Duodenal mucosa (tissue), 2 donors: ENCODE results near the gene NCLN.
"Not testable (repeated sequence)": the region's sequence is repeated elsewhere in the genome, so short reads cannot be mapped to it uniquely, and the experiment has no call there.

Experiments used
- H3K27ac ChIP-seq: one replicate; pipeline ENCODE4 v1.7.0; 2013; ENCODE audit warnings: low read depth, low read length
- H3K27me3 ChIP-seq, 2 donors: one replicate each; pipeline ENCODE4 v1.7.0; 2013; ENCODE audit warnings: low read length in 2 of 2, control low read depth in 1 of 2; ENCODE audit not compliant: insufficient read depth in 2 of 2, control insufficient read depth in 1 of 2
- H3K36me3 ChIP-seq, 2 donors: one replicate each; pipeline ENCODE4 v1.7.0; 2013; ENCODE audit warnings: low read length in 2 of 2, control low read depth in 1 of 2; ENCODE audit not compliant: insufficient read depth in 2 of 2, control insufficient read depth in 1 of 2
- H3K4me1 ChIP-seq, 2 donors: one replicate each; pipeline ENCODE4 v1.7.0; 2013; ENCODE audit warnings: low read length in 2 of 2, control low read depth in 1 of 2; ENCODE audit not compliant: insufficient read depth in 2 of 2, control insufficient read depth in 1 of 2
- H3K4me3 ChIP-seq, 2 donors: one replicate each; pipeline ENCODE4 v1.7.0; 2013; ENCODE audit warnings: low read length in 2 of 2, low read depth in 1 of 2
- H3K9ac ChIP-seq, 2 donors: one replicate each; pipeline ENCODE4 v1.7.0; 2013; ENCODE audit warnings: low read length in 2 of 2, low read depth in 1 of 2
- H3K9me3 ChIP-seq, 2 donors: one replicate each; pipeline ENCODE4 v1.7.0; 2013; ENCODE audit warnings: low read length in 2 of 2, control low read depth in 1 of 2; ENCODE audit not compliant: control insufficient read depth in 1 of 2

NCLN gene

DNA sequence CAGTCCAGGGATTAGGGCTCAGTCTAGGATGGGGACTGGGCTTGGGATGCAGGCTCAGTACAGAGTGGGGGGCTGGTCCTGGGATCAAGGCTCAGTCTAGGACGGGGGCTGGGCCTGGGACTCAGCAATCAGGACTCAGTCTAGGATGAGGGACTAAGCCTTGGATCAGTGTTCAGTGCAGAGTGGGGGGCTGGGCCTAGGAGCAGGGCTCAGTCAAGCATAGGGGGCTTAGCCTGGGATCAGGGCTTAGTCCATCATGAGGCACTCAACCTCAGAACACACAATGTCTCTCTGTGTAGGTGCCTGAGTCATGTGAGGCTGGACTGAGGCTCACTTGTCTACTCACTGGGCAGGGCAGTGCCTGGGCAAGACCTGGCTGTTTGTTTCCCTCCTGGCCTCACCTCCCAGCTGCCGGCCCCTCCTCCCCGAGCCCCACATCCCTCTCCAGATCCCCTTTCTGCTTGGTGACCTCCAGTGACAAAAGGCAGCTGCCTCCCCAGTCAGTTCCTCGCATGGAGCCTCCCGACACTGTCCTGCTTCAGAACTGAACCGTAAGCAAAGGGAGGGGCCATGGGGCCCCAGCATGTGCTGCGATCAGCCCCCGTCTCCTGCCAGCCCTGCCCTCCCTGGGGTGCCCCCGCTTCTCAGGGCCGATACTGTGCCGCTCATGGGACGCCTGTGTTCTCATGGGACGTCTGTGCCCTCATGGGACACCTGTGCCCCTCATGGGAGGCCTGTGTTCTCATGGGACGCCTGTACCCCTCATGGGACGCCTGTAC lies 13.6 kb upstream of the NCLN start:
- H3K4me1 ChIP-seq, result peaks cover 11 to 12% of the 10 kb centered on the region in 2 donors
- H3K27ac ChIP-seq, result no peak overlapping the region
- H3K9ac ChIP-seq, result no peak overlapping the region
- no peak overlapping the region for H3K4me3 ChIP-seq
- H3K36me3 ChIP-seq, result no peaks in the 10 kb centered on the region
- H3K9me3 ChIP-seq, result no peaks in the 10 kb centered on the region
- H3K27me3 ChIP-seq, result no peaks in the 10 kb centered on the region

DNA sequence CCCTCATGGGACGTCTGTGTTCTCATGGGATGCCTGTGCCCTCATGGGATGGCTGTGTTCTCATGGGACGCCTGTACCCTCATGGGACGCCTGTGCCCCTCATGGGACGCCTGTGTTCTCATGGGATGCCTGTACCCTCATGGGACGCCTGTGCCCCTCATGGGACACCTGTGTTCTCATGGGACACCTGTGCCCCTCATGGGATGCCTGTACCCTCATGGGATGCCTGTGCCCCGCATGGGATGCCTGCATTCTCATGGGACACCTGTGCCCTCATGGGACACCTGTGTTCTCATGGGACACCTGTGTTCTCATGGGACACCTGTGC lies 13.1 kb upstream of the NCLN start:
- not testable (repeated sequence) for H3K9ac ChIP-seq, H3K27me3 ChIP-seq, H3K27ac ChIP-seq, H3K4me3 ChIP-seq, H3K36me3 ChIP-seq, H3K9me3 ChIP-seq
- peaks cover 16% of the 10 kb centered on the region in 2 donors for H3K4me1 ChIP-seq

DNA sequence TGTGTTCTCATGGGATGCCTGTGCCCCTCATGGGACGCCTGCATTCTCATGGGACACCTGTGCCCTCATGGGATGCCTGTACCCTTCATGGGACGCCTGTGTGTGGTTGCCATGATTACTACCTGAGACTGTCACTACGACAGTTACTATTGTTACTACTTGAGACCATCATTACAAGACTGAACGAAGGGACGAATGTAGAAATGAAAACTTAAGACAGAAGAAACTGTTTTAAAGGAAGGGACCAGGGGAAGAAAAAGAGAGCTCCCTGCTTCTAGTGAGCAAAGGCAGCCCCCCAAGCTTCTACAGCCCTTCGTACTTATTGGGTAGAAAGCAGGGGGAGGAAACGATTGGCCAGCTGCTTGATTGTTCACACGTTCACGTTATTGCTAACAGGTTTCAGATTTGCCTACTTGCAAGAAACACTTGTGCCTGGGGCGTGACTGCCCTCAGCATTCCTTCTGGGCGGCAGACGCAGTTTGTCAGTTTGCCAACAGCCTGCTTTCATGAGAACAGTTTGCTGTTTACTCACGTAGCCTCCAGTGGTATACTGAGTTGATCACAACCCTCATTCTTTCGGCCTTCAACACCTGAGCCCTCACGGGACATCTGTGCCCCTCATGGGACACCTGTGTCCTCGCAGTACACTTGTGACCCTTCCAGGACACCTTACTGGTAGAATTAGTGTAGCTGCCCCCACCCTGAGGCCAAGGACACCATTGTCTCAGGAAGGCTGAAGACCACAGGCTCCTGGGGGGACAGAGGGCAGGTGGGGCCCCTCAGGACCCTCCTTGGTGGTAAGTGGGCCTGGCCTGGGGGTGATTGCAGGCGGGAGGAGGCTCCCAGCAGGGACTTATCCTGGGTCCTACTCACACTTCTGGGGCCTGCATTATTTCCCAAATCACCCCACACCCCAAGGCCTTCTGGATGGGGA lies 9.7 kb upstream of the NCLN start:
- H3K4me1 ChIP-seq, result peaks cover 16% of the 10 kb centered on the region in 2 donors
- no peaks in the 10 kb centered on the region for H3K36me3 ChIP-seq
- no peaks in the 10 kb centered on the region for H3K27me3 ChIP-seq
- no peak overlapping the region for H3K4me3 ChIP-seq
- peak overlapping the region; percentile 12 to 48 for H3K9ac ChIP-seq
- H3K27ac ChIP-seq, result peak overlapping the region; percentile 46
- H3K9me3 ChIP-seq, result no peaks in the 10 kb centered on the region

DNA sequence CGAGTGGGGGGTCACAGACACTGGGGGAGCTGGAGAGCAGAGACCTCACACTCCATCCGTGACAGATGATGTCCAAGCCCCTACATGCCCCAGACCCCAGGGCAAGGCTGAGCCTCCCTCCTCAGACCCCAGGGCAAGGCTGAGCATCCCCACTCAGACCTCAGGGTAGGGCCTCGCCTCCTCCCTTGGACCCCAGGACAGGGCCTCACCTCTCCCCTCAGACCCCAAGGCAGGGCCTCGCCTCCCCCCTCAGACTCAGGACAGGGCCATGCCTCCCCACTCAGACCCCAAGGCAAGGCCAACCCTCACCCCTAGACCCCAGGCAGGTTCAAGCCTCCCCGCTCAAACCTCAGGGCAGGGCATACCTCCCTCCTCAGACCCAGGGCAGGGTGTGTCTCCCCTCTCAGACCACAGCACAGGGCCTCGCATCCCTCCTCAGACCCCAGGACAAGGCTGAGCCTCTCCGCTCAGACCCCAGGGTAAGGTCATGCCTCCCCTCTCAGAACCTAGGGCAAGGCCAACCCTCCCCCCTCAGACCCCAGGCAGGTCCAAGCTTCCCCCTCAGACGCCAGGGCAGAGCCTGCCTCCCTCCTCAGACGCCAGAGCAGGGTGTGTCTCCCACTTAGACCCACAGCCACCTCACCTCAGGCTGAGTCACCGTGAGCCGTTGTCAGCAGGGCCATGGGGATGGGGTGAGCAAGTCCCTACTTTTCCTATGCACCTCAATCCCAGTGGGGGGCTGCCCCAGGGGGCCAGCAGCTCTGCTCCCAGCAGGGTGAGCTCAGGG lies 8.8 kb upstream of the NCLN start:
- Histone ChIP-seq H3K36me3 (no peaks in the 10 kb centered on the region), H3K4me1 (peaks cover 16% of the 10 kb centered on the region in 2 donors), H3K9ac (peak overlapping the region in 1 of 2 donors; percentile 48), H3K27ac (no peak overlapping the region), H3K4me3 (peak overlapping the region in 1 of 2 donors; percentile 19), H3K9me3 (no peaks in the 10 kb centered on the region), H3K27me3 (no peaks in the 10 kb centered on the region)

DNA sequence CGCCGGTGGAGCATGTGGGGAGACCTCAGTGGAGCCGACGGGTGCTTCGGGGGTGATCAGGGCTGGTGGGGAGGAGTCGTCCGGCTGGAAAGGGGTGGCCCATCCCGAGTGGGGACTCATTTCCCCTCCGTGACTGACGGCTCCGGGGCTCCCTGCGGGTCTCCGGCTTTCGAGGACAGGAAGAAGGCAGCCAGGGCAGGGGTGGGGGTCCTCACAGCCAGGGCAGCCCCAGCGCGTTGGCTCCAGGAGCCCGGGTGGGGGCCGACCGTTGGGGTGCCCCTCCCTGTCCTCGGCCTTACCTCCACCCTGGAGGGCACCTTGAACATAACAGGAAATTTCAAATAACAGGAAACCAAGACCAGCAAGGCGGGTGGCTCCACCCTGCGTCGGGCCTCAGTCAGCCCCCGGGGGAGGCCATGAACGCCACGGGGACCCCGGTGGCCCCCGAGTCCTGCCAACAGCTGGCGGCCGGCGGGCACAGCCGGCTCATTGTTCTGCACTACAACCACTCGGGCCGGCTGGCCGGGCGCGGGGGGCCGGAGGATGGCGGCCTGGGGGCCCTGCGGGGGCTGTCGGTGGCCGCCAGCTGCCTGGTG lies 7.3 kb upstream of the NCLN start, which contains the start of gene S1PR4:
TSS of gene S1PR4 (plus strand) at position 393 of the 596 bp plus-strand sequence. CDS start at position 417, 24 bp downstream.
- peak within 1 kb of the TSS; percentile 47 to 66 for H3K9ac ChIP-seq
- H3K9me3 ChIP-seq, result no peaks in the 10 kb centered on the region
- no peaks in the 10 kb centered on the region for H3K27me3 ChIP-seq
- peak within 1 kb of the TSS; percentile 62 for H3K27ac ChIP-seq
- H3K36me3 ChIP-seq, result no peaks in the 10 kb centered on the region
- H3K4me3 ChIP-seq, result peak within 1 kb of the TSS; percentile 53 to 55
- peaks cover 16% of the 10 kb centered on the region in 2 donors for H3K4me1 ChIP-seq

DNA sequence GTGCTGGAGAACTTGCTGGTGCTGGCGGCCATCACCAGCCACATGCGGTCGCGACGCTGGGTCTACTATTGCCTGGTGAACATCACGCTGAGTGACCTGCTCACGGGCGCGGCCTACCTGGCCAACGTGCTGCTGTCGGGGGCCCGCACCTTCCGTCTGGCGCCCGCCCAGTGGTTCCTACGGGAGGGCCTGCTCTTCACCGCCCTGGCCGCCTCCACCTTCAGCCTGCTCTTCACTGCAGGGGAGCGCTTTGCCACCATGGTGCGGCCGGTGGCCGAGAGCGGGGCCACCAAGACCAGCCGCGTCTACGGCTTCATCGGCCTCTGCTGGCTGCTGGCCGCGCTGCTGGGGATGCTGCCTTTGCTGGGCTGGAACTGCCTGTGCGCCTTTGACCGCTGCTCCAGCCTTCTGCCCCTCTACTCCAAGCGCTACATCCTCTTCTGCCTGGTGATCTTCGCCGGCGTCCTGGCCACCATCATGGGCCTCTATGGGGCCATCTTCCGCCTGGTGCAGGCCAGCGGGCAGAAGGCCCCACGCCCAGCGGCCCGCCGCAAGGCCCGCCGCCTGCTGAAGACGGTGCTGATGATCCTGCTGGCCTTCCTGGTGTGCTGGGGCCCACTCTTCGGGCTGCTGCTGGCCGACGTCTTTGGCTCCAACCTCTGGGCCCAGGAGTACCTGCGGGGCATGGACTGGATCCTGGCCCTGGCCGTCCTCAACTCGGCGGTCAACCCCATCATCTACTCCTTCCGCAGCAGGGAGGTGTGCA lies 6.6 kb upstream of the NCLN start:
- H3K9me3 ChIP-seq, result no peaks in the 10 kb centered on the region
- H3K36me3 ChIP-seq, result no peaks in the 10 kb centered on the region
- peak overlapping the region; percentile 43 to 66 for H3K9ac ChIP-seq
- H3K4me3 ChIP-seq, result peak overlapping the region; percentile 53 to 55
- H3K4me1 ChIP-seq, result peaks cover 16% of the 10 kb centered on the region in 2 donors
- no peaks in the 10 kb centered on the region for H3K27me3 ChIP-seq
- peak overlapping the region; percentile 62 for H3K27ac ChIP-seq

DNA sequence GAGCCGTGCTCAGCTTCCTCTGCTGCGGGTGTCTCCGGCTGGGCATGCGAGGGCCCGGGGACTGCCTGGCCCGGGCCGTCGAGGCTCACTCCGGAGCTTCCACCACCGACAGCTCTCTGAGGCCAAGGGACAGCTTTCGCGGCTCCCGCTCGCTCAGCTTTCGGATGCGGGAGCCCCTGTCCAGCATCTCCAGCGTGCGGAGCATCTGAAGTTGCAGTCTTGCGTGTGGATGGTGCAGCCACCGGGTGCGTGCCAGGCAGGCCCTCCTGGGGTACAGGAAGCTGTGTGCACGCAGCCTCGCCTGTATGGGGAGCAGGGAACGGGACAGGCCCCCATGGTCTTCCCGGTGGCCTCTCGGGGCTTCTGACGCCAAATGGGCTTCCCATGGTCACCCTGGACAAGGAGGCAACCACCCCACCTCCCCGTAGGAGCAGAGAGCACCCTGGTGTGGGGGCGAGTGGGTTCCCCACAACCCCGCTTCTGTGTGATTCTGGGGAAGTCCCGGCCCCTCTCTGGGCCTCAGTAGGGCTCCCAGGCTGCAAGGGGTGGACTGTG lies 5.9 kb upstream of the NCLN start:
- Histone ChIP-seq H3K9ac (peak overlapping the region; percentile 43 to 66), H3K9me3 (no peaks in the 10 kb centered on the region), H3K27me3 (no peaks in the 10 kb centered on the region), H3K36me3 (no peaks in the 10 kb centered on the region), H3K27ac (no peak overlapping the region), H3K4me3 (peak overlapping the region; percentile 53 to 55), H3K4me1 (peaks cover 16 to 21% of the 10 kb centered on the region in 2 donors)

DNA sequence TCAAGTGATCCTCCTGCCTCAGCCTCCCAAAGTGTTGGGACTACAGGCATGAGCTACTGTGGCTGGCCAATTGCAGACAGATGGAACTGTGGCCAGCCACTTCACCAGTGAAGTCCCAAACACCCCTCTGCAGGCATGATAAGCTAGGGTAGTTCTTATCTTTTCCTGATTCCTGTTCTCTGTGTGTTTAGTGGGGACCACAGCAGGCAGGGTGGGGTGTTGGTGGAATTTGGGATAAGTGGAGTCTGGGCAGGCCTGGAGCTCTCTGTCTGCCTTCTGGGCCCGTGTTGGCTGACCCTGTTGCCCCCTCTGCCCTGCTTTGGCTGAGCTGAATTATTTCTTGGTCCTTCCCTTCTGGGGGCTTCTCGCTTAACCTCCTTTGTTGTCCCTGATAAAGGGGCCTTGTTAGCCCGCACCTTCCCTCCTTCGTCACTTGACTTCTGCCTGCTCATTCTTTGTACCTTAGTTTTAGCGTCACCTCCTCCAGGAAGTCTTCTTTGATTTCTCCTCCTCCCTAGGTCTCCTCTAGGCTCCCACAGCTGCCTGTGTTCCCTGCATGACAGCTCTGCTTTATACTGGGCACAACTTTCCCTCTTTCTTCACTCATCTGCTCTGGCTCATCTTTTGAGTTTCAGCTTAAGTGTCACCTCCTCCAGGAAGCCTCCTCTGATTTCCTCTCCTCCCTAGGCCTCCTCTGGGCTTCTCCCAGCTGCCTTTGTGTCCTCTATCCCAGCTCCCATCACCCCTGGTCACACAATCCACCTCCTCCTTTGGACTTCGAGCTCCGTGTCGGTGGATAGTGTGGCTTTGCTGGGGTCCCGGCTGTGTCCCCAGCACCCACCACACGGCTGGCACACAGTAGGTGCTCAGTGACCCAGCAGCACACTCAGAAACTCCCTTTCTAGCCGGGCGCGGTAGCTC lies 1.7 kb upstream of the NCLN start:
- Histone ChIP-seq H3K4me3 (no peak overlapping the region), H3K4me1 (peaks cover 20 to 34% of the 10 kb centered on the region in 2 donors), H3K36me3 (no peaks in the 10 kb centered on the region), H3K27me3 (no peaks in the 10 kb centered on the region), H3K9me3 (no peaks in the 10 kb centered on the region), H3K27ac (no peak overlapping the region), H3K9ac (no peak overlapping the region)
